HepG2 (cell line): ENCODE measurements around the gene FANCD2. TPM values are rescaled to one million over a fixed set of nuclear protein-coding genes. Genes with fewer than 3 reads are reported as not detected.

ENCODE experiments used
- ATAC-seq: fragments of 200-7000 bp; cut with Tn5 transposase; 3 replicates; pipeline ENCODE4 v1.9.1; 2020; ENCODE audit warnings: mild to moderate bottlenecking, moderate library complexity
- BruUV-seq: library from RNA; stranded (reverse); fragments of 400-500 nt; replicated peaks from 2 replicates; lab custom pipeline; 2021; lab: Mats Ljungman, UMichigan
- CTCF ChIA-PET: fragments of 300-600 bp; formaldehyde crosslinking; extraction: SDS; loops from one replicate; lab custom pipeline; 2021; ENCODE audit warnings: low total read pairs, inconsistent platforms, low intra/inter-chr PET ratio; lab: Yijun Ruan, JAX
- POLR2A ChIA-PET: fragments of 350-600 bp; sonication (Branson Sonifier 250); formaldehyde crosslinking; loops from one replicate; lab custom pipeline; 2020; ENCODE audit warnings: antibody characterized with exemption, inconsistent platforms; lab: Yijun Ruan, JAX
- DNase-seq: peaks from one replicate; pipeline ENCODE4 v3.0.0-alpha.2; 2015; ENCODE audit warnings: low spot score
- FAIRE-seq: peaks from 3 replicates; lab custom pipeline; 2011; peaks lifted over from hg19 to GRCh38; lab: Jason Lieb, UNC
- H2AFZ ChIP-seq: one replicate; pipeline ENCODE4 v1.6.1; 2011; ENCODE audit warnings: low read length, inconsistent platforms
- H3K27ac ChIP-seq: fragments of 300-600 bp; 3 replicates; pipeline ENCODE4 v1.8.0; 2011; ENCODE audit warnings: mixed run types, mild to moderate bottlenecking, mixed read lengths, low read length, inconsistent platforms; ENCODE audit not compliant: insufficient read depth; ENCODE audit errors: extremely low read length
- H3K27me3 ChIP-seq, 2 experiments: fragments of 200-600 bp in 1 of 2; 2 replicates in 1 of 2; 3 replicates in 1 of 2; pipeline versions ENCODE4 v1.6.0 to v1.8.0; 2011; ENCODE audit warnings: low read length in 2 of 2, mild to moderate bottlenecking in 2 of 2, moderate library complexity in 2 of 2, inconsistent platforms in 1 of 2; ENCODE audit not compliant: insufficient read depth in 2 of 2, control insufficient read depth in 1 of 2
- H3K36me3 ChIP-seq, 2 experiments: fragments of 200-600 bp in 1 of 2; replicated peaks in 1 of 2; 2 replicates in 1 of 2; 3 replicates in 1 of 2; pipeline versions ENCODE4 v1.5.1 to v1.8.0; 2011; ENCODE audit warnings: low read length in 2 of 2, inconsistent platforms in 1 of 2; ENCODE audit not compliant: insufficient read depth in 2 of 2, control insufficient read depth in 1 of 2
- H3K4me1 ChIP-seq: 2 replicates; pipeline ENCODE4 v1.5.1; 2012; ENCODE audit warnings: low read length, inconsistent platforms; ENCODE audit not compliant: insufficient read depth
- H3K4me2 ChIP-seq: 2 replicates; pipeline ENCODE4 v1.6.0; 2011; ENCODE audit warnings: low read depth, low read length, inconsistent platforms
- H3K4me3 ChIP-seq, 3 experiments: fragments of 200-600 bp in 1 of 3; sonication (generic), shearing (Covaris generic) in 1 of 3; replicated peaks in 1 of 3; 2 replicates each; pipeline ENCODE4 v1.5.1; 2011 to 2016; ENCODE audit warnings: low read length in 3 of 3, inconsistent platforms in 2 of 3, low read depth in 2 of 3, mild to moderate bottlenecking in 2 of 3, control low read depth in 1 of 3, mixed read lengths in 1 of 3; ENCODE audit not compliant: insufficient read depth in 1 of 3
- H3K79me2 ChIP-seq: one replicate; pipeline ENCODE4 v1.6.1; 2011; ENCODE audit warnings: low read length, inconsistent platforms; ENCODE audit not compliant: insufficient read depth
- H3K9ac ChIP-seq: 2 replicates; pipeline ENCODE4 v1.6.0; 2011; ENCODE audit warnings: mild to moderate bottlenecking, low read depth, low read length, inconsistent platforms; ENCODE audit not compliant: insufficient read depth
- H3K9me3 ChIP-seq: 2 replicates; pipeline ENCODE4 v1.5.1; 2012; ENCODE audit warnings: mild to moderate bottlenecking, low read length
- H4K20me1 ChIP-seq: 2 replicates; pipeline ENCODE4 v1.6.0; 2011; ENCODE audit warnings: inconsistent platforms, mild to moderate bottlenecking, low read length, moderate library complexity; ENCODE audit not compliant: insufficient read depth
- CEBPB ChIP-seq: IDR thresholded peaks from 2 replicates; pipeline ENCODE4 v1.6.1; 2011; ENCODE audit warnings: low read depth, low read length, improper control_type of control experiment, borderline replicate concordance
- FOXK1 ChIP-seq: sonication (generic); formaldehyde crosslinking; IDR thresholded peaks from 2 replicates; pipeline ENCODE4 v1.4.0; 2020; ENCODE audit warnings: low read depth, missing genetic modification reagents, borderline replicate concordance
- HOXA3 ChIP-seq: sonication (generic); formaldehyde crosslinking; IDR thresholded peaks from 2 replicates; pipeline ENCODE4 v1.5.0; 2020; ENCODE audit warnings: missing genetic modification reagents
- MBNL3 ChIP-seq: fragments of 250-450 bp; sonication (Bioruptor Pico); conservative IDR thresholded peaks from 2 replicates; pipeline ENCODE4 v1.8.0; 2022; ENCODE audit warnings: mild to moderate bottlenecking, inconsistent platforms
- PHF21A ChIP-seq: sonication (generic); formaldehyde crosslinking; IDR thresholded peaks from 2 replicates; pipeline ENCODE4 v1.5.0; 2020; ENCODE audit warnings: mild to moderate bottlenecking, missing genetic modification reagents
- POLR2AphosphoS5 ChIP-seq: IDR thresholded peaks from 2 replicates; pipeline ENCODE4 v1.6.1; 2012; ENCODE audit warnings: low read depth, low read length
- SMARCC2 ChIP-seq: fragments of 450-650 bp; IDR thresholded peaks from 2 replicates; pipeline ENCODE4 v1.6.1; 2017; ENCODE audit warnings: antibody characterized with exemption, mild to moderate bottlenecking
- TRIM24 ChIP-seq: sonication (generic); formaldehyde crosslinking; IDR thresholded peaks from 2 replicates; pipeline ENCODE4 v1.8.0; 2022; ENCODE audit warnings: mild to moderate bottlenecking, missing genetic modification reagents
- ZKSCAN5 ChIP-seq: sonication (generic); formaldehyde crosslinking; IDR thresholded peaks from 2 replicates; pipeline ENCODE4 v1.5.1; 2020; ENCODE audit warnings: mild to moderate bottlenecking, missing genetic modification reagents
- ZNF3 ChIP-seq: IDR thresholded peaks from 2 replicates; pipeline ENCODE4 v1.7.0; 2017; ENCODE audit warnings: inconsistent platforms
- ZNF354B ChIP-seq: sonication (generic); formaldehyde crosslinking; IDR thresholded peaks from 2 replicates; pipeline ENCODE4 v1.8.0; 2022; ENCODE audit warnings: mild to moderate bottlenecking, missing genetic modification reagents
- WGBS: methylation state at CpG from one replicate; pipeline ENCODE4 v1.1.6; 2017; ENCODE audit warnings: low lambda C conversion rate; 5-methylcytosine and 5-hydroxymethylcytosine counted together
- in situ Hi-C: cut with HindIII; loops from 2 replicates; pipeline ENCODE4 v1.10.0; 2017; ENCODE audit warnings: low pct_unique_long_range_greater_than_20kb; ENCODE audit not compliant: extremely low pct_ligation_motif_present
- intact Hi-C: fragments of 100-400 bp; cut with micrococcal nuclease; formaldehyde crosslinking; loops from one replicate; pipeline ENCODE4 v1.10.0; 2022; ENCODE audit not compliant: unreplicated experiment
- polyA plus RNA-seq, 8 experiments: library from polyadenylated mRNA; depleted of rRNA in 3 of 8; stranded (reverse) in 7 of 8; unstranded in 1 of 8; fragments of >200 nt; fragmentation: Illumina TruSeq in 4 of 8; extraction: Trizol in 4 of 8; gene quantifications; 2 replicates each; pipeline versions ENCODE4 v1.2.1 to v1.2.3, GENCODE V29; 2011 to 2016; ENCODE audit warnings: low read depth in 4 of 8, missing spikeins in 1 of 8, mixed read lengths in 1 of 8; ENCODE audit not compliant: insufficient read depth in 1 of 8
- total RNA-seq, 5 experiments: library from RNA; depleted of rRNA; stranded (reverse); fragments of >200 nt; fragmentation: Illumina TruSeq; extraction: Trizol; gene quantifications; 2 replicates each; pipeline ENCODE4 v1.2.3, GENCODE V29; 2016; ENCODE audit warnings: low read depth in 1 of 5
- TF ChIP-seq, protein P1 (sequence below): sonication (generic); formaldehyde crosslinking; IDR thresholded peaks from 2 replicates; pipeline ENCODE4 v1.8.0; 2022; ENCODE audit warnings: mild to moderate bottlenecking, missing genetic modification reagents, borderline replicate concordance

Gene FANCD2
- total and polyA plus RNA-seq, 2 of the 13 experiments (the other 11 are each of a cell fraction or from before 2014, with no cell fraction given) = 10.1 to 42.0 TPM

DNA sequence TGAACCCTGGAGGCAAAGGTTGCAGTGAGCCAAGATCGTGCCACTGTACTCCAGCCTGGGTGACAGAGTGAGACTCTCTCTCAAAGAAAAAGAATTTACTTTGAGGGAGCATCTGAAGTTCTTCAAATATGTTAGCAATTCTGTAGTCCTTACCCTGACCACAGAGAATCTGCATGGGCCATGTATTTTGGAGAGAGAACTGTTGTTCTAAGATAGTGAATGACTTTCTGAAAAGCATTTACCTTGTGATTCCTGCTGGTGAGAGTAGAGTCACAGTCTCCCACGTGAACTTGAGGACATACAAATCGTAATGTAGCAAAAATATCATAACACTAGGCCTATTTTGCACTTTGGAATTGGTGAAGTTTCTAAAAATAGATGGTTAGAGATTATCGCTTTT is 93.1 kb downstream of the FANCD2 start:
- ATAC-seq (no peak), FAIRE-seq (no peak), DNase-seq (no peak)
- no peak overlapping the region for H3K4me2 ChIP-seq
- 93% methylated on average over 4 of the region's 4 CpGs for WGBS
- H4K20me1 ChIP-seq = peaks cover 5% of the 10 kb centered on the region; the same call in 1 of the 2 replicates
- ChIA-PET POLR2A (interaction anchor here (0.7 kb wide), 1 partner anchor 36 kb away, joined by 3 read pairs; no protein-coding TSS in a partner anchor), CTCF (no interaction called here)
- H2AFZ ChIP-seq = no peak overlapping the region
- no peaks in the 10 kb centered on the region for H3K9me3 ChIP-seq
- no peak overlapping the region for H3K27ac ChIP-seq
- peaks cover 0 to 10% of the 10 kb centered on the region in 2 experiments; a peak in 2 of 5 replicates for H3K36me3 ChIP-seq
- no peaks in the 10 kb centered on the region; a peak in 1 of 5 replicates for H3K27me3 ChIP-seq
- H3K4me1 ChIP-seq = peaks cover 33% of the 10 kb centered on the region
- TF ChIP-seq ZNF3 (CRISPR knock-in tag) (no peak), PHF21A (CRISPR knock-in tag) (no peak), FOXK1 (CRISPR knock-in tag) (no peak), MBNL3 (CRISPR knock-in tag) (no peak), POLR2AphosphoS5 (no peak), ZNF354B (CRISPR knock-in tag) (no peak), ZKSCAN5 (no peak), SMARCC2 (no peak), TRIM24 (CRISPR knock-in tag) (no peak)
- no TSS peak for BruUV-seq
- in situ Hi-C loops = no loop called here
- H3K9ac ChIP-seq = no peak overlapping the region
- H3K4me3 ChIP-seq = no peak overlapping the region
- peaks cover 56% of the 10 kb centered on the region for H3K79me2 ChIP-seq
- intact Hi-C loops = no loop called here

DNA sequence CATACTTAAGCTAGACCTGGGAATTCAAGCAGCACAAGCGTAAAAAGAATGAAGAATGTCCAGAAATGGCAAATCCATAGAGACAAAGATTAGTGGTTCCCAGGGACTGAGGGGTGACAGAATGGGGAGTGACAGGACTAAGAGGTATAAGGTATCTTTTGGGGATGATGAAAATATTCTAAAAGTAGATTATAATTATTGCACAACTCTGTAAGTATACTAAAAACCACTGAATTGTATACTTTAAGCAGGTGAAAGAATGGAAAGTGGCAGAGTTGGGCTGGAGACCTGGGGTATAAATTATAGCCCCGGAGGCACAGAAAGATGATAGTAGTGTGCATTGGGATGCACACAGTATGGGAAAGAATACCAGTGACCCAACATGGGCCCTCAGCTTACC is 94.8 kb downstream of the FANCD2 start:
- Histone ChIP-seq H3K9ac (no peak overlapping the region), H3K4me2 (no peak overlapping the region), H3K9me3 (no peaks in the 10 kb centered on the region), H3K36me3 (peaks cover 4 to 23% of the 10 kb centered on the region in 2 experiments; a peak in 4 of 5 replicates), H2AFZ (no peak overlapping the region), H3K79me2 (peaks cover 54% of the 10 kb centered on the region), H3K4me3 (no peak overlapping the region), H3K4me1 (peaks cover 24% of the 10 kb centered on the region), H3K27ac (no peak overlapping the region), H4K20me1 (peaks cover 5% of the 10 kb centered on the region; the same call in 1 of the 2 replicates), H3K27me3 (no peaks in the 10 kb centered on the region; a peak in 1 of 5 replicates)
- no peak for FAIRE-seq
- ChIA-PET CTCF (no interaction called here), POLR2A (no interaction called here)
- no peak for DNase-seq
- intact Hi-C loops = no loop called here
- no peak for ATAC-seq
- WGBS = 89% methylated on average over 2 of the region's 2 CpGs
- TF ChIP-seq, protein P1, sequence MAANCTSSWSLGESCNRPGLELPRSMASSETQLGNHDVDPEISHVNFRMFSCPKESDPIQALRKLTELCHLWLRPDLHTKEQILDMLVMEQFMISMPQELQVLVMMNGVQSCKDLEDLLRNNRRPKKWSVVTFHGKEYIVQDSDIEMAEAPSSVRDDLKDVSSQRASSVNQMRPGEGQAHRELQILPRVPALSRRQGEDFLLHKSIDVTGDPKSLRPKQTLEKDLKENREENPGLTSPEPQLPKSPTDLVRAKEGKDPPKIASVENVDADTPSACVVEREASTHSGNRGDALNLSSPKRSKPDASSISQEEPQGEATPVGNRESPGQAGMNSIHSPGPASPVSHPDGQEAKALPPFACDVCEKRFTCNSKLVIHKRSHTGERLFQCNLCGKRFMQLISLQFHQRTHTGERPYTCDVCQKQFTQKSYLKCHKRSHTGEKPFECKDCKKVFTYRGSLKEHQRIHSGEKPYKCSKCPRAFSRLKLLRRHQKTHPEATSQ (CRISPR knock-in tag) = no peak
- TF ChIP-seq HOXA3 (CRISPR knock-in tag) (no peak), CEBPB (peak; percentile 20; the same call in 1 of the 2 replicates)
- BruUV-seq = no TSS peak
- in situ Hi-C loops = no loop called here
